Heart left ventricle (tissue), 13 donors: ENCODE results near the gene CMIP.

ENCODE experiments used
- POLR2A ChIP-seq, 2 donors: fragments of 450-650 bp; IDR thresholded peaks; one replicate each; pipeline ENCODE4 v1.6.1; 2017; ENCODE audit warnings: antibody characterized with exemption in 2 of 2, mild to moderate bottlenecking in 2 of 2, moderate library complexity in 2 of 2
- TF ChIP-seq, protein P1 (sequence below), 12 donors: fragments of 200-600 bp; sonication (generic) in 4 of 12; IDR thresholded peaks; one replicate each; pipeline versions ENCODE4 v1.5.0 to v1.8.0; 2018 to 2022; ENCODE audit warnings: antibody characterized with exemption in 12 of 12, mild to moderate bottlenecking in 5 of 12
- donor health status: ischemic (EF 13 %, LVEDD 7.1; RV severe dilation, severe dysfunction).
- donor health status: DM: no; HTN: yes; CAD: no.
- donor health status: DM: no; HTN: no; CAD: no.
- donor health status: ischemic (EF 25% LVEDD 6.9; RV normal size, moderate dysfunction).
- donor health status: ischemic (EF 25% LVEDD 5.7; RV mildly dilated, moderate dysfunction).
- donor health status: ischemic (EF 35%, LVEDD 5.7; RV mildly dilated, moderate dysfunction).
- donor health status: nonischemic (EF 11% LVEDD 7.7; RV severe dilation, severe dysfunction).
- donor health status: DM: yes; HTN: yes; CAD: no.
- donor health status: PGD.
- donor health status: ischemic (EF 29% LVEDD 5.4; RV normal size, mild dysfunction).
- donor health status: nonischemic (EF 23%, LVEDD 6.1; RV moderate dilation, normal function).

DNA sequence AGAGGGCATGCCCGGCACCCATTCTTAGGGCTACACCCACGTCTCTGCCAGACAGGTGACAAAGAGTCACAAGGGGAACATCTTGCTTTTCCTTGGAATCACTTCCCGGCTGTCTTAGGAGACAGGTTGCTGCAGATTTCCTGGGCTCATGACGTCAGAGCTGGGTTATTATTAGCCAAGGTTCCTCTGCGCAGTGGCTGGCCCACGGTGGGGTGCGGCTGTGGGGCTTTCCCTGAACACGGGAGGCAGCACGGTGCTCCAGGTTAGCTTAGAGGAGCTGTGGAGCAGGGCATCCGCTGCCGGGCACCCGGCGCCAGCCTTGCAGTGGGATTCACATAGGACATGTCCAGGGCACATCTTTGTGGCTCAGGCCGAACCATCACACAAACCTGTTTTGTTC, 216.5 kb downstream of the CMIP start:
- no peak for TF ChIP-seq POLR2A (IDR thresholded peaks at IDR 0.05)
- TF ChIP-seq, protein P1, sequence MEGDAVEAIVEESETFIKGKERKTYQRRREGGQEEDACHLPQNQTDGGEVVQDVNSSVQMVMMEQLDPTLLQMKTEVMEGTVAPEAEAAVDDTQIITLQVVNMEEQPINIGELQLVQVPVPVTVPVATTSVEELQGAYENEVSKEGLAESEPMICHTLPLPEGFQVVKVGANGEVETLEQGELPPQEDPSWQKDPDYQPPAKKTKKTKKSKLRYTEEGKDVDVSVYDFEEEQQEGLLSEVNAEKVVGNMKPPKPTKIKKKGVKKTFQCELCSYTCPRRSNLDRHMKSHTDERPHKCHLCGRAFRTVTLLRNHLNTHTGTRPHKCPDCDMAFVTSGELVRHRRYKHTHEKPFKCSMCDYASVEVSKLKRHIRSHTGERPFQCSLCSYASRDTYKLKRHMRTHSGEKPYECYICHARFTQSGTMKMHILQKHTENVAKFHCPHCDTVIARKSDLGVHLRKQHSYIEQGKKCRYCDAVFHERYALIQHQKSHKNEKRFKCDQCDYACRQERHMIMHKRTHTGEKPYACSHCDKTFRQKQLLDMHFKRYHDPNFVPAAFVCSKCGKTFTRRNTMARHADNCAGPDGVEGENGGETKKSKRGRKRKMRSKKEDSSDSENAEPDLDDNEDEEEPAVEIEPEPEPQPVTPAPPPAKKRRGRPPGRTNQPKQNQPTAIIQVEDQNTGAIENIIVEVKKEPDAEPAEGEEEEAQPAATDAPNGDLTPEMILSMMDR (IDR thresholded peaks at IDR 0.05) = no peak
